ENCODE measurements around the gene PPIA.
"Not testable (repeated sequence)": the region's sequence is repeated elsewhere in the genome, so short reads cannot be mapped to it uniquely, and the experiment has no call there.

Gene PPIA

GRCh38 chr7:44791278-44792219 is 4.9 kb upstream of the PPIA start:
- DNase-seq, result no peak

GRCh38 chr7:44793919-44794318 is 2.6 kb upstream of the PPIA start:
- no peak for DNase-seq

GRCh38 chr7:44794331-44794730 is 2.1 kb upstream of the PPIA start:
- no peak for DNase-seq

- DNase-seq, result no peak
These were observed 412 bp upstream of the PPIA start for GRCh38 chr7:44796034-44796503.

- peak; percentile 71 for DNase-seq
These were observed 1.1 kb downstream of the PPIA start for GRCh38 chr7:44797329-44798258.

- no peak for DNase-seq
These were observed 2.3 kb downstream of the PPIA start for GRCh38 chr7:44798649-44799305.

GRCh38 chr7:44799939-44800338 is 3.5 kb downstream of the PPIA start:
- no peak for DNase-seq

- no peak for DNase-seq
These were observed 5.4 kb downstream of the PPIA start for GRCh38 chr7:44801890-44802289.

GRCh38 chr7:44802418-44803025 is 6.0 kb downstream of the PPIA start:
- no peak for DNase-seq

- not testable (repeated sequence) for DNase-seq
These were observed 7.5 kb downstream of the PPIA start for GRCh38 chr7:44803828-44804519.

GRCh38 chr7:44805950-44806349 is 9.5 kb downstream of the PPIA start:
- no peak for DNase-seq

GRCh38 chr7:44808914-44809393 is 12.5 kb downstream of the PPIA start:
- no peak for DNase-seq

GRCh38 chr7:44811093-44811492 is 14.6 kb downstream of the PPIA start:
- DNase-seq, result no peak

GRCh38 chr7:44811571-44811970 is 15.1 kb downstream of the PPIA start:
- no peak for DNase-seq

- no peak for DNase-seq
These were observed 18.4 kb downstream of the PPIA start for GRCh38 chr7:44814919-44815318.

GRCh38 chr7:44819292-44819691 is 22.8 kb downstream of the PPIA start:
- DNase-seq, result no peak

- DNase-seq, result no peak
These were observed 26.8 kb downstream of the PPIA start for GRCh38 chr7:44823255-44823781.

GRCh38 chr7:44824894-44825526 is 28.5 kb downstream of the PPIA start:
- DNase-seq, result no peak

GRCh38 chr7:44827567-44827966 is 31.1 kb downstream of the PPIA start:
- no peak for DNase-seq

- no peak for DNase-seq
These were observed 42.3 kb downstream of the PPIA start for GRCh38 chr7:44838751-44839150.

GRCh38 chr7:44842675-44843074 is 46.2 kb downstream of the PPIA start:
- DNase-seq, result not testable (repeated sequence)
